SK-N-MC (cell line): ENCODE data around the gene CTSD.

Experiments used
- EZH2 ChIP-seq: fragments of 200-600 bp; sonication (generic); IDR thresholded peaks from one replicate; pipeline ENCODE4 v1.6.1; 2017; ENCODE audit warnings: antibody characterized with exemption
- POLR2AphosphoS5 ChIP-seq: IDR thresholded peaks from 2 replicates; pipeline ENCODE4 v1.6.1; 2012; ENCODE audit warnings: mild to moderate bottlenecking, low read depth, low read length, borderline replicate concordance

GRCh38 chr11:1703146-1703545 lies 60.6 kb downstream of the CTSD start:
- TF ChIP-seq POLR2AphosphoS5 (no peak), EZH2 (no peak)
